ENCODE results near the gene CLCN6. TPM values are rescaled to one million over a fixed set of nuclear protein-coding genes. Genes with fewer than 3 reads are reported as not detected.
A peak's percentile ranks its signal among the peaks of the same experiment; 100 is the strongest.

The CLCN6 gene
- total RNA-seq, 1 experiment from 2014 or later, result 13.7 TPM

- Histone ChIP-seq H3K36me3 (ENCODE audit: control insufficient read depth in 1 of 2, insufficient read depth in 2 of 2, low read length in 2 of 2) (no peaks in the 10 kb centered on the region), H3K9me2 (ENCODE audit: insufficient read depth) (no peaks in the 10 kb centered on the region), H3K4me1 (ENCODE audit: control insufficient read depth in 1 of 2, insufficient read depth in 2 of 2, low read length in 2 of 2) (peaks cover 0 to 6% of the 10 kb centered on the region in 2 experiments; a peak in 1 of 4 replicates), H4K20me1 (ENCODE audit: insufficient read depth) (no peaks in the 10 kb centered on the region), H3K4me2 (ENCODE audit: low read length) (no peak overlapping the region), H3K9ac (ENCODE audit: low read length) (no peak overlapping the region), H3K4me3 (replicated peaks in 1 of 2; ENCODE audit: low read depth in 1 of 2, low read length in 2 of 2) (no peak overlapping the region), H3K79me2 (ENCODE audit: insufficient read depth, low read length) (no peaks in the 10 kb centered on the region), H3K27ac (ENCODE audit: low read depth, low read length) (no peak overlapping the region), H3K27me3 (ENCODE audit: insufficient read depth, low read length) (no peaks in the 10 kb centered on the region), H3K9me3 (ENCODE audit: control insufficient read depth in 1 of 2, insufficient read depth in 1 of 2, low read depth in 1 of 2, low read length in 2 of 2) (no peaks in the 10 kb centered on the region; a peak in 1 of 4 replicates), H2AFZ (ENCODE audit: low read depth, low read length, poor library complexity, severe bottlenecking) (no peak overlapping the region)
- TF ChIP-seq CBX3 (IDR thresholded peaks at IDR 0.05; ENCODE audit: low read depth) (0 out of 2 replicates have a peak, but pooled peaks have one; percentile 17), ZBTB33 (IDR thresholded peaks at IDR 0.05; ENCODE audit: extremely low read depth, insufficient replicate concordance, low read length) (no peak)
- ChIA-PET POLR2A (no interaction called here), CTCF (no interaction called here), RAD21 (ENCODE audit: low non-redundant PET in 1 of 2, low total read pairs in 2 of 2, uncharacterized antibody in 2 of 2, unreplicated experiment in 2 of 2) (no interaction called here)
- DNase-seq (ENCODE audit: low read depth, low spot score) (no peak), ATAC-seq (no peak)
- no TSS peak for BruUV-seq (replicated peaks)
- intact Hi-C loops (cut with micrococcal nuclease), result no loop called here
Measured at GRCh38 chr1:11757047-11757446, 48.9 kb upstream of the CLCN6 start.

- DNase-seq (ENCODE audit: low read depth, low spot score) (no peak), ATAC-seq (no peak)
- Histone ChIP-seq H3K27ac (ENCODE audit: low read depth, low read length) (no peak overlapping the region), H4K20me1 (ENCODE audit: insufficient read depth) (no peaks in the 10 kb centered on the region), H3K4me3 (replicated peaks in 1 of 2; ENCODE audit: low read depth in 1 of 2, low read length in 2 of 2) (no peak overlapping the region), H3K9me2 (ENCODE audit: insufficient read depth) (no peaks in the 10 kb centered on the region), H3K9me3 (ENCODE audit: control insufficient read depth in 1 of 2, insufficient read depth in 1 of 2, low read depth in 1 of 2, low read length in 2 of 2) (no peaks in the 10 kb centered on the region; a peak in 1 of 4 replicates), H3K36me3 (ENCODE audit: control insufficient read depth in 1 of 2, insufficient read depth in 2 of 2, low read length in 2 of 2) (no peaks in the 10 kb centered on the region), H2AFZ (ENCODE audit: low read depth, low read length, poor library complexity, severe bottlenecking) (no peak overlapping the region), H3K27me3 (ENCODE audit: insufficient read depth, low read length) (no peaks in the 10 kb centered on the region), H3K4me2 (ENCODE audit: low read length) (no peak overlapping the region), H3K79me2 (ENCODE audit: insufficient read depth, low read length) (no peaks in the 10 kb centered on the region), H3K9ac (ENCODE audit: low read length) (no peak overlapping the region), H3K4me1 (ENCODE audit: control insufficient read depth in 1 of 2, insufficient read depth in 2 of 2, low read length in 2 of 2) (peaks cover 0 to 8% of the 10 kb centered on the region in 2 experiments; a peak in 1 of 4 replicates)
- RAD21 ChIA-PET (ENCODE audit: low non-redundant PET in 1 of 2, low total read pairs in 2 of 2, uncharacterized antibody in 2 of 2, unreplicated experiment in 2 of 2), result no interaction called here
- TF ChIP-seq EZH2 (IDR thresholded peaks at IDR 0.05) (no peak), POLR2AphosphoS5 (IDR thresholded peaks at IDR 0.05; ENCODE audit: low read depth, low read length) (no peak), ZFX (IDR thresholded peaks at IDR 0.05) (no peak)
- BruUV-seq (replicated peaks), result no TSS peak
- CTCF ChIA-PET, result no interaction called here
- intact Hi-C loops (cut with micrococcal nuclease), result no loop called here
- POLR2A ChIA-PET, result no interaction called here
Measured at GRCh38 chr1:11759791-11760190, 46.2 kb upstream of the CLCN6 start.

All from HCT116 (cell line).